Immature natural killer cell (primary cell): ENCODE measurements around the gene RASA2. TPM values are rescaled to one million over a fixed set of nuclear protein-coding genes. Genes with fewer than 3 reads are reported as not detected.

Experiments used
- DNase-seq, 3 donors: peaks; one replicate each; pipeline ENCODE4 v3.0.0; 2022; ENCODE audit warnings: mixed read lengths in 1 of 3
- H3K27ac Mint-ChIP-seq, 6 donors: one replicate each; pipeline ENCODE4 v1.8.0; 2020; ENCODE audit warnings: mixed read lengths in 6 of 6, mild to moderate bottlenecking in 5 of 6, inconsistent platforms in 4 of 6, moderate library complexity in 3 of 6
- H3K27me3 Mint-ChIP-seq, 3 donors: one replicate each; pipeline ENCODE4 v1.8.0; 2020 to 2021; ENCODE audit warnings: low read depth in 3 of 3, mild to moderate bottlenecking in 3 of 3, mixed read lengths in 3 of 3, moderate library complexity in 3 of 3, inconsistent platforms in 1 of 3
- H3K36me3 Mint-ChIP-seq, 3 donors: one replicate each; pipeline ENCODE4 v1.8.0; 2020; ENCODE audit warnings: mixed read lengths in 3 of 3, inconsistent platforms in 2 of 3, mild to moderate bottlenecking in 2 of 3
- H3K4me1 Mint-ChIP-seq, 2 donors: one replicate each; pipeline ENCODE4 v1.8.0; 2020; ENCODE audit warnings: inconsistent platforms in 2 of 2, mild to moderate bottlenecking in 2 of 2, mixed read lengths in 2 of 2, moderate library complexity in 1 of 2
- H3K4me3 Mint-ChIP-seq, 5 donors: one replicate each; pipeline ENCODE4 v1.8.0; 2020; ENCODE audit warnings: mild to moderate bottlenecking in 5 of 5, mixed read lengths in 5 of 5, inconsistent platforms in 3 of 5, moderate library complexity in 3 of 5
- H3K9me3 Mint-ChIP-seq, 6 donors: one replicate each; pipeline ENCODE4 v1.8.0; 2020; ENCODE audit warnings: mild to moderate bottlenecking in 6 of 6, mixed read lengths in 6 of 6, inconsistent platforms in 4 of 6, moderate library complexity in 3 of 6
- polyA plus RNA-seq, 3 donors: library from polyadenylated mRNA; unstranded; fragments of 300-500 nt; fragmentation: Illumina TruSeq; gene quantifications; one replicate each; pipeline ENCODE4 v1.2.3, GENCODE V29; 2021

RASA2 gene
- polyA plus RNA-seq, 3 donors from 2014 or later = 32.6 to 48.7 (median 45.9) TPM

GRCh38 chr3:141553055-141553454, 66.2 kb downstream of the RASA2 start:
- Mint-ChIP-seq H3K4me3 (peak overlapping the region; percentile 48 to 74 (median 61)), H3K4me1 (peaks cover 42 to 65% of the 10 kb centered on the region in 2 donors), H3K9me3 (peaks cover 0 to 1% (median 0%) of the 10 kb centered on the region in 6 donors), H3K27ac (peak overlapping the region; percentile 68 to 89 (median 80)), H3K27me3 (no peaks in the 10 kb centered on the region), H3K36me3 (peaks cover 20 to 33% (median 20%) of the 10 kb centered on the region in 3 donors)
- DNase-seq = peak; percentile 47 to 72 (median 69)

DNA sequence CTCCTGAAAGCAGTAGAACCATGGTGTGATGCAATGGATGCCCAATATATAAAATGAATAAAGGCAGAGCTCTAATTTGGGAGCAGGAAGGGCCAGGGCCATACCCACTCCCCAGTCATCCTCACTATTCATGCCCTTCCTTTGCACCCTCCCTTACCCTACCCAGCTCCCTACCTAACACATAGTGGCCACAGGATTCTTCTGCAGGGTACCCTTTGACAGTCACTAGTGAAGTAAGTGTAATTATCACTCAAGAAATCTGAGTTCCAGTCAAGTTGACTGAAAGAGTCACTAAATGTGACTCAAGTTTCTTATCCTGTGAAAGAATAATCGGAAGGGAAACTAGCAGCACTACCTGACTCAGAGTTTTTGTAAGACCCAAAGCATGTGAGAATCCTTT, 69.2 kb downstream of the RASA2 start:
- H3K27ac Mint-ChIP-seq = peak overlapping the region in 5 of 6 donors; percentile 11 to 76 (median 49)
- H3K9me3 Mint-ChIP-seq = no peaks in the 10 kb centered on the region
- H3K4me1 Mint-ChIP-seq = peaks cover 26 to 46% of the 10 kb centered on the region in 2 donors
- H3K36me3 Mint-ChIP-seq = peaks cover 0 to 19% (median 10%) of the 10 kb centered on the region in 3 donors
- H3K4me3 Mint-ChIP-seq = no peak overlapping the region
- peaks cover 0 to 1% (median 0%) of the 10 kb centered on the region in 3 donors for H3K27me3 Mint-ChIP-seq
- no peak for DNase-seq

- Mint-ChIP-seq H3K36me3 (peaks cover 0 to 22% (median 13%) of the 10 kb centered on the region in 3 donors), H3K9me3 (no peaks in the 10 kb centered on the region), H3K27me3 (peaks cover 0 to 1% (median 0%) of the 10 kb centered on the region in 3 donors), H3K27ac (no peak overlapping the region), H3K4me3 (no peak overlapping the region), H3K4me1 (peaks cover 10 to 32% of the 10 kb centered on the region in 2 donors)
- DNase-seq = no peak
Observed at GRCh38 chr3:141557961-141558706, 71.3 kb downstream of the RASA2 start.

- DNase-seq = peak; percentile 60 to 66 (median 63)
- Mint-ChIP-seq H3K36me3 (peaks cover 6 to 27% (median 17%) of the 10 kb centered on the region in 3 donors), H3K9me3 (no peaks in the 10 kb centered on the region), H3K27me3 (peaks cover 0 to 1% (median 0%) of the 10 kb centered on the region in 3 donors), H3K27ac (peak overlapping the region in 5 of 6 donors; percentile 65 to 88 (median 76)), H3K4me1 (peaks cover 15 to 41% of the 10 kb centered on the region in 2 donors), H3K4me3 (no peak overlapping the region)
Observed at GRCh38 chr3:141561426-141562034, 74.7 kb downstream of the RASA2 start.

DNA sequence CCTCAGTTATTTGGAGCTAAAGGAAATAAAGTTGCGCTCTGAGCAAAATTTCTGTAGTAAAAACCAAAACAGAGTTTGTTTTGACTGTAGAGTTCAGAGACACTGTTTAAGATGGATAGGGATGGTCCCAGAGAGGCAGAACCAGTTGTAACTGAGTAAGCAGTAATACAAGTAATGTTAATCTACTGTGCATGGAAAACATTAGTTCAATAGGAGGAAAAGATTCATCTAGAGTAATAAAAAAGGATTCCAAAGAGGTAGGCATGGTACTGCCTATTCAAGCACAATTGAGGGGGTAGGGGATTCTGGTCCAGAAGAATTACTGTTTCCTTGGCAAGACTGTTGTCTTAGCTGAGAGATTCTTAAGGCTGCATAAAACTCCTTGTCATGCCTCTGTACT, 77.4 kb downstream of the RASA2 start:
- Mint-ChIP-seq H3K27ac (peak overlapping the region; percentile 28 to 64 (median 48)), H3K27me3 (peaks cover 0 to 1% (median 0%) of the 10 kb centered on the region in 3 donors), H3K4me3 (no peak overlapping the region), H3K36me3 (peaks cover 6 to 30% (median 15%) of the 10 kb centered on the region in 3 donors), H3K4me1 (peaks cover 14 to 42% of the 10 kb centered on the region in 2 donors), H3K9me3 (no peaks in the 10 kb centered on the region)
- no peak for DNase-seq

DNA sequence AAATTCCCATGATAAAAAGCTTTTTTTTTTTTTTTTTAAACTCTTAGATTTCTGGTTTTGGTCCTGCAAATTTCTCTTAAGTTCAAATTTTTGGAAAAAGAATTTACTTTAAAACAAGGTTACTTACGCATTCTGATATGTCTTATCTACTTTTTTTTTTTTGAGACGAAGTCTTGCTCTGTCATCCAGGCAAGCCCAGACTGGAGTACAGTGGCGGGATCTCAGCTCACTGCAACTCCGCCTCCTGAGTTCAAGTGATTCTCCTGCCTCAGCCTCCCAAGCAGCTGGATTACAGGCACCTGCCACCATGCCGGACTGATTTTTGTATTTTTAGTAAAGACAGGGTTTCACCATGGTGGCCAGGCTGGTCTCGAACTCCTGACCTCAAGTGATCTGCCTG, 83.2 kb downstream of the RASA2 start:
- no peak overlapping the region for H3K4me3 Mint-ChIP-seq
- no peaks in the 10 kb centered on the region for H3K27me3 Mint-ChIP-seq
- peaks cover 11 to 21% of the 10 kb centered on the region in 2 donors for H3K4me1 Mint-ChIP-seq
- H3K9me3 Mint-ChIP-seq = no peaks in the 10 kb centered on the region
- H3K27ac Mint-ChIP-seq = no peak overlapping the region
- H3K36me3 Mint-ChIP-seq = peaks cover 6 to 28% (median 17%) of the 10 kb centered on the region in 3 donors
- no peak for DNase-seq

DNA sequence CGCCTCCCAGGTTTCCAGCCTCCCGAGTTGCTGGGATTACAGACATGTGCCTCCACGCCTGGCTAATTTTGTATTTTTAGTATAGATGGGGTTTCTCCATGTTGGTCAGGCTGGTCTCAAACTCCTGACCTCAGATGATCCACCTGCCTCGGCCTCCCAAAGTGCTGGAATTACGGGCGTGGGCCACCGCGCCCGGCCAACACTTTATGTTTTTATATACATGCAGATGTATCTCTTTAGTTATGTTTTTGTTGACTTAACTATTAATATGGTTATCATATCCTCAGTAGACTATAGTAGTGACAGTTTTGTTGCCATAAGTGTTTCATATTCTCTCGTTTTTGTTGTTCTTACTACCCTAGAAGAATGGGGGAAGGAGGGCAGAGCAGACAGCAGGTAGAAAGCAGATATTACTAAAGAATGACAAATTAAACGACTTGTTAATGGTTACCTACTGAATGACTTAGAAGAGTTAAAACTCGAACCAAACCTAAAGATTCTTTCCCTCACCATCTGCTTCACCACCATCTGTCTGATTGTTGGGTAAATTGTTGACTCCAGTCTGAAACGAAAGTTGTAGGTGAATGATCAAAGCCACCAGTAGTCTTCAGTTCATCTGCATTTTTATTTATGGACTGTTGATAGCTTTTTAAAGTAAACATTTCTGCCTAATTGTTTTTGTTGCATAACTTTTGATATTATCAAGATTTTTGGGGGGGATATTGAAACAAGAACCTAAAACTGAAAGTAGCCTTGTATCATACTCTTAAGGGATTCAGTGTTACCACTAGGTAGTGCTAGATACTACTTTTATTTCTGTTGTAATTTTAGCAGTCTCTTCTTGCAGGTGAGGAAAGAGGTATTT, 89.3 kb downstream of the RASA2 start:
- H3K4me3 Mint-ChIP-seq = peak overlapping the region in 2 of 5 donors; percentile 36 to 38
- H3K4me1 Mint-ChIP-seq = peaks cover 6 to 27% of the 10 kb centered on the region in 2 donors
- peak in 2 of 3 donors; percentile 11 to 21 for DNase-seq
- H3K9me3 Mint-ChIP-seq = no peaks in the 10 kb centered on the region
- H3K27me3 Mint-ChIP-seq = peaks cover 0 to 2% (median 0%) of the 10 kb centered on the region in 3 donors
- H3K27ac Mint-ChIP-seq = peak overlapping the region; percentile 63 to 91 (median 78)
- peaks cover 5 to 42% (median 16%) of the 10 kb centered on the region in 3 donors for H3K36me3 Mint-ChIP-seq

DNA sequence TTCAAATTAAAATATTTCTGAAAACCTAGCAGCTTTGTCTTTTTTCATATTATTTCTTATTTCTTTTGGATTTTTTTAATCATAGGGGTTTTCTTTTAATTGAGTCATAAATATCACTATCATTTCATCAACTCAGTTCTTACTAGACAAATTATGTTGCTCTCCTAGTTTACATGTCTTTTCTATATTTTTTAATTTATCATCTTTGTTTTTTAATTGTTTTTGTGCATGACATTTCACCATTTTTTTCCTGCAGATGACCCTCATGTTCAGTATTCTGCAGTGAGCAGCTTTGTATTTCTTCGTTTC, 89.9 kb downstream of the RASA2 start:
- H3K4me3 Mint-ChIP-seq = no peak overlapping the region
- DNase-seq = no peak
- peaks cover 6 to 27% of the 10 kb centered on the region in 2 donors for H3K4me1 Mint-ChIP-seq
- H3K9me3 Mint-ChIP-seq = no peaks in the 10 kb centered on the region
- peak overlapping the region in 4 of 6 donors; percentile 30 to 82 (median 64) for H3K27ac Mint-ChIP-seq
- peaks cover 0 to 2% (median 0%) of the 10 kb centered on the region in 3 donors for H3K27me3 Mint-ChIP-seq
- peaks cover 5 to 43% (median 12%) of the 10 kb centered on the region in 3 donors for H3K36me3 Mint-ChIP-seq

GRCh38 chr3:141578202-141578973, 91.6 kb downstream of the RASA2 start:
- H3K4me3 Mint-ChIP-seq = no peak overlapping the region
- peak overlapping the region in 2 of 6 donors; percentile 29 to 45 for H3K27ac Mint-ChIP-seq
- peaks cover 6 to 27% of the 10 kb centered on the region in 2 donors for H3K4me1 Mint-ChIP-seq
- peaks cover 0 to 2% (median 0%) of the 10 kb centered on the region in 3 donors for H3K27me3 Mint-ChIP-seq
- peaks cover 5 to 53% (median 8%) of the 10 kb centered on the region in 3 donors for H3K36me3 Mint-ChIP-seq
- no peaks in the 10 kb centered on the region for H3K9me3 Mint-ChIP-seq
- DNase-seq = no peak

DNA sequence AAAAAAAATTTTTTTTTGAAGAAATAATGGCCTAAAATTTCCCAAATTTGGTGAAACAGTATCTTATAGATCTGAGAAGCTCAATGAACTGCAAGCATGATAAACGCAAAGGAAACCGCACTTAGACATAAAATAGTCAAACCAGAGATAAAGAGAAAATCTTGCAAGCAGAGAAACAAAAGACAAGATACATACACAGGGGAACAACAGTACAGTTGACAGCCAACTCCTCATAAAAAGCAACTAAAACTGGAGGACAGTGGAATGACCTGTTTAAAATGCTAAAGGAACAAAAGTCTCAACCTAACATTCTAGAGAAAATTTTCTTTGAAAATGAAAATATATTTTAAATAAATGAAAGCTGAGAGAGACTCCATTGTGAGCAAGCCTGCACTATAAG, 107.5 kb downstream of the RASA2 start:
- H3K9me3 Mint-ChIP-seq = no peaks in the 10 kb centered on the region
- no peak overlapping the region for H3K4me3 Mint-ChIP-seq
- H3K27me3 Mint-ChIP-seq = peaks cover 0 to 6% (median 2%) of the 10 kb centered on the region in 3 donors
- DNase-seq = no peak
- H3K27ac Mint-ChIP-seq = peak overlapping the region in 4 of 6 donors; percentile 17 to 65 (median 29)
- H3K36me3 Mint-ChIP-seq = peaks cover 39 to 47% (median 47%) of the 10 kb centered on the region in 3 donors
- no peaks in the 10 kb centered on the region for H3K4me1 Mint-ChIP-seq

DNA sequence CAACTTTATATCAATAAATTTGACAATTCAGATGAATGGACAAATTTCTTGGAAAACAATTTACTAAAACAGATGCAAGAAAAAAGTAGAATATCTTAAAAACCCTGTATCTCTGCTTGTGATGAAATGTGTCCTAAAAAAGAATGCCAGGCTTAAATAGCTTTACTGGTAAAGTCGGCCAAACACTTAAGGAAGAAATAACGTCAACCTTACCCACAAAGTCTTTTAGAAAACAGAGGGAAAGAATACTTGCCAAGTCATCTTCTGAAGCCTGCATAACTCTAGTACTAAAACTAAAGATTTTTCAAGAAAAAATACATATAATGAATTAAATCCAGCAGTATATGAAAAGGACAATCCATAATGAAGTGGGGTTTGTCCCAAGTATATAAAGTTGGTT, 111.1 kb downstream of the RASA2 start:
- H3K9me3 Mint-ChIP-seq = peaks cover 0 to 5% (median 0%) of the 10 kb centered on the region in 6 donors
- peaks cover 52 to 58% (median 57%) of the 10 kb centered on the region in 3 donors for H3K36me3 Mint-ChIP-seq
- no peak for DNase-seq
- no peaks in the 10 kb centered on the region for H3K4me1 Mint-ChIP-seq
- peaks cover 0 to 10% (median 9%) of the 10 kb centered on the region in 3 donors for H3K27me3 Mint-ChIP-seq
- H3K4me3 Mint-ChIP-seq = no peak overlapping the region
- peak overlapping the region in 4 of 6 donors; percentile 14 to 58 (median 34) for H3K27ac Mint-ChIP-seq

- peaks cover 34 to 42% (median 40%) of the 10 kb centered on the region in 3 donors for H3K36me3 Mint-ChIP-seq
- peaks cover 0 to 9% (median 7%) of the 10 kb centered on the region in 3 donors for H3K27me3 Mint-ChIP-seq
- peak overlapping the region in 3 of 6 donors; percentile 47 to 53 (median 51) for H3K27ac Mint-ChIP-seq
- H3K9me3 Mint-ChIP-seq = peaks cover 0 to 5% (median 0%) of the 10 kb centered on the region in 6 donors
- DNase-seq = no peak
- H3K4me3 Mint-ChIP-seq = no peak overlapping the region
- H3K4me1 Mint-ChIP-seq = peaks cover 0 to 1% of the 10 kb centered on the region in 2 donors
Observed at GRCh38 chr3:141600331-141600730, 113.5 kb downstream of the RASA2 start.
